22Rv1 (cell line): ENCODE measurements around the gene CDH8.

ENCODE experiments used
- ZFX ChIP-seq: fragments of 450-650 bp; IDR thresholded peaks from 2 replicates; pipeline ENCODE4 v1.6.1; 2017; ENCODE audit warnings: antibody characterized with exemption, borderline replicate concordance
- TF ChIP-seq, protein P1 (sequence below): fragments of 450-650 bp; IDR thresholded peaks from 2 replicates; pipeline ENCODE4 v1.5.1; 2017; ENCODE audit warnings: mild to moderate bottlenecking

DNA sequence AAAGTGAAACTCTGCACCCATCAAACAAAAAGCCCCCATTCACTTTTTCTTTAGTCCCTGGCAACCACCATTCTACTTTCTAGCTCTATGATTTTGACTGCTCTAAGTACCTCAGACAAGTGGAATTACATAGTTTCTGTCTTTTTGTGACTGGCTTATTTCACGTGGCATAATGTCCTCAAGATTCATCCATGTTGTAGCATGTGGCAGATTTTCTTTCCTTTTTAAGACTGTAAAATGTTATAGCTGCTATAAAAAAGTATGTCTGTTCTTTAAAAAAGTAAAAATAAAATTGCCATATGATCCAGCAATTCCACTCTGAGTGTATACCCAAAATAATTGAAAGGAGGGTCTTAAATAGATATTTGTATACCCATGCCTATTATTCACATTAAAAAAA lies 429.7 kb downstream of the CDH8 start:
- TF ChIP-seq, protein P1, sequence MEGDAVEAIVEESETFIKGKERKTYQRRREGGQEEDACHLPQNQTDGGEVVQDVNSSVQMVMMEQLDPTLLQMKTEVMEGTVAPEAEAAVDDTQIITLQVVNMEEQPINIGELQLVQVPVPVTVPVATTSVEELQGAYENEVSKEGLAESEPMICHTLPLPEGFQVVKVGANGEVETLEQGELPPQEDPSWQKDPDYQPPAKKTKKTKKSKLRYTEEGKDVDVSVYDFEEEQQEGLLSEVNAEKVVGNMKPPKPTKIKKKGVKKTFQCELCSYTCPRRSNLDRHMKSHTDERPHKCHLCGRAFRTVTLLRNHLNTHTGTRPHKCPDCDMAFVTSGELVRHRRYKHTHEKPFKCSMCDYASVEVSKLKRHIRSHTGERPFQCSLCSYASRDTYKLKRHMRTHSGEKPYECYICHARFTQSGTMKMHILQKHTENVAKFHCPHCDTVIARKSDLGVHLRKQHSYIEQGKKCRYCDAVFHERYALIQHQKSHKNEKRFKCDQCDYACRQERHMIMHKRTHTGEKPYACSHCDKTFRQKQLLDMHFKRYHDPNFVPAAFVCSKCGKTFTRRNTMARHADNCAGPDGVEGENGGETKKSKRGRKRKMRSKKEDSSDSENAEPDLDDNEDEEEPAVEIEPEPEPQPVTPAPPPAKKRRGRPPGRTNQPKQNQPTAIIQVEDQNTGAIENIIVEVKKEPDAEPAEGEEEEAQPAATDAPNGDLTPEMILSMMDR: no peak
- no peak for TF ChIP-seq ZFX
